ENCODE measurements around the gene CD209. TPM values are rescaled to one million over a fixed set of nuclear protein-coding genes. Genes with fewer than 3 reads are reported as not detected.

Gene CD209
- total RNA-seq, 1 experiment from 2014 or later: not detected

DNA sequence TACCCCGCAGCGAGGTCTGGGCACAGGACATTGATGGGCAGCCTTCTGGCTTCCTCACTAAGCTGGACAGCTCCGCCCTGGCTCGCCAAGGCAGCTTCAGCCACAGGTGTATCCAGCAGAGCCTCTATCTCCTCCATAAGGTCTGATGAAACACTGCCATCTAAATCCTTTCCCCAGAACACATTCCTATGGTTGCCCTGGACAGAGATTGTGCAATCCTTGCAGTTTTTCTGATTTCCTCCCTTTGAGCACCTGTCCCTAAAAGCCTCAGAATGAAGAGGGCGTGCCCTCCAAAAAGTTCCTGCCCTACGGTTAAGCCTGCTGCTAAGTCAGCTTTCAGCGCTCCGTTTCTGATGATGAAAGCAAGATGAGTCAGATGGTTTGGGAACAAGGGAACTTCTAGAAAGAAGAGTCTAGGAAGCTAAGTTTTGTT lies 36.7 kb upstream of the CD209 start (continued):
- no peak for TF ChIP-seq YY1 (IDR thresholded peaks at IDR 0.05; ENCODE audit: extremely low read depth, insufficient replicate concordance, low read depth, low read length)
- TF ChIP-seq EZH2phosphoT487 (IDR thresholded peaks at IDR 0.05; ENCODE audit: borderline replicate concordance): no peak
- TF ChIP-seq JUND (IDR thresholded peaks at IDR 0.05): 0 out of 2 replicates have a peak, but pooled peaks have one; percentile 12
- TF ChIP-seq TCF7L2 (IDR thresholded peaks at IDR 0.05; ENCODE audit: borderline replicate concordance, extremely low read depth, insufficient read depth, insufficient read length): no peak
- TF ChIP-seq, protein P1, sequence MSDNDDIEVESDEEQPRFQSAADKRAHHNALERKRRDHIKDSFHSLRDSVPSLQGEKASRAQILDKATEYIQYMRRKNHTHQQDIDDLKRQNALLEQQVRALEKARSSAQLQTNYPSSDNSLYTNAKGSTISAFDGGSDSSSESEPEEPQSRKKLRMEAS (IDR thresholded peaks at IDR 0.05): no peak

- CTCF ChIA-PET: interaction anchor here (0.9 kb wide), 1 partner anchor 18 kb away, joined by 3 read pairs; no protein-coding TSS in a partner anchor
- no peak for TF ChIP-seq ELF1 (IDR thresholded peaks at IDR 0.05; ENCODE audit: borderline replicate concordance, low read depth)
- no peak for TF ChIP-seq SP1 (IDR thresholded peaks at IDR 0.05; ENCODE audit: low read depth)
- no peak for TF ChIP-seq SRF (IDR thresholded peaks at IDR 0.05; ENCODE audit: low read depth)
- no peak for TF ChIP-seq EGR1 (IDR thresholded peaks at IDR 0.05; ENCODE audit: low read depth)
- no peak for TF ChIP-seq POLR2A (IDR thresholded peaks at IDR 0.05; ENCODE audit: borderline replicate concordance, extremely low read depth, insufficient read depth, insufficient read length)
- TF ChIP-seq, protein P1 (IDR thresholded peaks at IDR 0.05): no peak
- 0 out of 6 replicates have a peak, but pooled peaks of 2 of the 3 experiments have one; percentile 9 to 11 for TF ChIP-seq CTCF (IDR thresholded peaks at IDR 0.05 in 2 of 3, conservative IDR thresholded peaks at IDR 0.05 in 1 of 3; ENCODE audit: borderline replicate concordance in 1 of 3, insufficient read depth in 1 of 3, low read depth in 2 of 3, low read length in 2 of 3)
- H3K27ac ChIP-seq (ENCODE audit: low read depth, low read length): no peak overlapping the region
- peaks cover 6% of the 10 kb centered on the region; the same call in 1 of the 2 replicates for H3K27me3 ChIP-seq (ENCODE audit: insufficient read depth, low read length)
- POLR2A ChIA-PET: no interaction called here
- H2AFZ ChIP-seq (ENCODE audit: low read depth, low read length, poor library complexity, severe bottlenecking): no peak overlapping the region
- no peaks in the 10 kb centered on the region for H4K20me1 ChIP-seq (ENCODE audit: insufficient read depth)
- intact Hi-C loops (cut with micrococcal nuclease): no loop called here
- H3K4me3 ChIP-seq (replicated peaks in 1 of 2; ENCODE audit: low read depth in 1 of 2, low read length in 2 of 2): no peak overlapping the region
- H3K9me3 ChIP-seq (ENCODE audit: control insufficient read depth in 1 of 2, insufficient read depth in 1 of 2, low read depth in 1 of 2, low read length in 2 of 2): no peaks in the 10 kb centered on the region
- BruUV-seq (replicated peaks): no TSS peak
- H3K9me2 ChIP-seq (ENCODE audit: insufficient read depth): no peaks in the 10 kb centered on the region
- RAD21 ChIA-PET (ENCODE audit: low non-redundant PET in 1 of 2, low total read pairs in 2 of 2, uncharacterized antibody in 2 of 2, unreplicated experiment in 2 of 2): no interaction called here
- H3K4me2 ChIP-seq (ENCODE audit: low read length): no peak overlapping the region
- no peak overlapping the region for H3K9ac ChIP-seq (ENCODE audit: low read length)
- H3K36me3 ChIP-seq (ENCODE audit: control insufficient read depth in 1 of 2, insufficient read depth in 2 of 2, low read length in 2 of 2): no peaks in the 10 kb centered on the region
- H3K4me1 ChIP-seq (ENCODE audit: control insufficient read depth in 1 of 2, insufficient read depth in 2 of 2, low read length in 2 of 2): peaks cover 6 to 10% of the 10 kb centered on the region in 2 experiments
- H3K79me2 ChIP-seq (ENCODE audit: insufficient read depth, low read length): no peaks in the 10 kb centered on the region
- ATAC-seq (peak; percentile 34; the same call in 1 of the 2 replicates), DNase-seq (ENCODE audit: low read depth, low spot score) (no peak)
Measured at GRCh38 chr19:7781157-7781556, 33.8 kb upstream of the CD209 start.

Measured in HCT116 (cell line).